Measurements from ENCODE around the gene NKX1-2.

Gene NKX1-2

DNA sequence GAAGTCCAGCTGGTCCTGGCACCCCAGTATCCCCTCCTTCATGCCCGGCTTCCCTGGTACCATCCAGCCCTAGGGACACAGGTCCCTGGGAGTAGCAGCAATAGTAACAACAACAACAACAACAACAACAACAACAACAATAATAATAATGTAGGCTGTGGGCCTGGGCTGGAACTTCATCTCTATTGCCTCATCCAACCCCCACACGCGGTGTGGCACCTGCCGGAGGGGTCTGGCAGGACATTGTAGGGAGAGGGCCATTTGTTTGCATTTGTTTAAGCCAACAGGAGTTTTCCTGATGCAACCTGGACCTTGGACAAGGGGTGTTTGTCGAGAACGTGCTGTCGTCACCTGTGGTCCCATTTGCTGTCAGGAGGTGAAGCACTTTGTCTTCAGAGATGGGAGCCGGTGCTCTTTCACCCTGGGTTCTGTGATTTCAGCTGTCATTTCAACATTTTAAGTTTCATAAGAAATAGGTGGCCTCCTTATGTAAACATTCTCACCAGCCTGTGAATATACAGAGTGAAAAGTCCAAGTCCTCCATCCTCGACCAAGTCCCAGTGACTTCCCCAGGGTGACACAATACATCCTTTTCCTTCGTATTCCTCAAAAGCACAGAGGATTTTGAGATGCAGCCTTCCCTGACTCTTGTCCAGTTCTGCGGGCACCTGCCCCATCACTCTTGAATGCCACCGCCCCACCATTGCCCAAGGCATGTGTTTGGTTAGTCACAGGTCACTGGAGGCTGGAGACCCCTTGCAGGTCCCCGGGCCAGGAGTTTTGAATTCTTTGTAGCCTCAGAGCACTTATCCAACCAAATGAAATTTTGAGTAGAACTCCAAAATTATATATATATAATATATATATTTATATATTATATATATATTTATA lies 21.0 kb upstream of the NKX1-2 start:
- TF ChIP-seq POLR2AphosphoS5 (IDR thresholded peaks at IDR 0.05; ENCODE audit: borderline replicate concordance, low read depth, low read length), result no peak
- TF ChIP-seq FOXP2 (optimal IDR thresholded peaks at IDR 0.05; ENCODE audit: control extremely low read depth, extremely low read length, insufficient read depth), result no peak
- TF ChIP-seq EZH2 (IDR thresholded peaks at IDR 0.05), result no peak
- H3K9ac ChIP-seq (ENCODE audit: insufficient read length), result no peak overlapping the region
- no peak for DNase-seq (ENCODE audit: low read depth, low spot score)
- H3K27ac ChIP-seq, result no peak overlapping the region
- H3K4me3 ChIP-seq, result no peak overlapping the region
- H3K9me3 ChIP-seq (ENCODE audit: low read depth, low read length), result no peaks in the 10 kb centered on the region
- no peaks in the 10 kb centered on the region for H3K36me3 ChIP-seq (ENCODE audit: insufficient read depth, low read length)

DNA sequence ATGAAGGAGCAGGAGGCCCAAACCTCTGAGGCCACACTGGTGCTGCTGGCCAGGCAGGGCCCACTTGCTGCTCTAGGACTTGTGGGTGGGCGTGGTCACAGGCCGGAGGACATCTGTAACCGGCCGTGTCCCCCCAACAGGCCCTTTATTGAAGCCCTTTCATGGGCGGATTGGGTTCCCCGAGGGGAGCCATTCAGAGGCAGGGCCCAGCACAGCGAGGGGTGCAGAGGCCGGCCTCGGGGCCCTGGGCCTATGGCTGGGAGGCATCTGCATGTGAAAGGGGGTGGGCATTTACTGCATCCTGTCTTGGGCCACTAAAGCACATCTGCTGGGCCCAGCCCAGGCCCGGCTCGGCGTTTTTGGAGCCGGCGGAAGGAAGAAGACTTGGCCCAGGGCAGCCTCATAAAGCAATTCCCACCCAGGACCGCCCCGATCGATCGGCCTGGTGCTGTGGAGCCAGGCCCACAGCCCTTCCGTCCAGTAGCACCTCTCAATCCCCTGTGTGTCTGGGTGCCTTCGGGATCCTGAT lies 20.2 kb upstream of the NKX1-2 start:
- no peak overlapping the region for H3K4me3 ChIP-seq
- no peak for TF ChIP-seq POLR2AphosphoS5 (IDR thresholded peaks at IDR 0.05; ENCODE audit: borderline replicate concordance, low read depth, low read length)
- TF ChIP-seq EZH2 (IDR thresholded peaks at IDR 0.05), result no peak
- no peak for TF ChIP-seq FOXP2 (optimal IDR thresholded peaks at IDR 0.05; ENCODE audit: control extremely low read depth, extremely low read length, insufficient read depth)
- no peaks in the 10 kb centered on the region for H3K36me3 ChIP-seq (ENCODE audit: insufficient read depth, low read length)
- H3K9ac ChIP-seq (ENCODE audit: insufficient read length), result no peak overlapping the region
- DNase-seq (ENCODE audit: low read depth, low spot score), result no peak
- no peaks in the 10 kb centered on the region for H3K9me3 ChIP-seq (ENCODE audit: low read depth, low read length)
- H3K27ac ChIP-seq, result no peak overlapping the region

DNA sequence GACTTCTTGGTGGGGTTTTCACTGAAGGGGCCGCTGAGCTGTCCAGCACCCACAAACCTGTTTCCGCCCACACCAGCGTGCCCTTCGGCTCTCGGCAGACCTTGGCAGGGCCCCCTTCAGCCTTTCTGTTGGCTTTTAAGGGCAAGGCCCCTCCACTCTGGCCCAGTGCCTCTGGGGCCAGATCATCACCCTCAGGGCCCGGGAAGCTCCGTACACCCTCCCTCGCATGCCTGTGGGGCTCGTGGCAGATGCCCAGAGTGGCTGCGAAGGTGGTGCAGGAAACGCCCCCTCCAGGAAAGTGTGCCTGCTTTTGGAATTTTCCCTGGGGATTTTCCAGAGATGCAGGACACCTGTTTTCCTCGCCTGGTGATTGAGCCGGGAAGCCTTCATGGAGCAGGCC lies 18.8 kb upstream of the NKX1-2 start:
- TF ChIP-seq POLR2AphosphoS5 (IDR thresholded peaks at IDR 0.05; ENCODE audit: borderline replicate concordance, low read depth, low read length), result no peak
- no peak for TF ChIP-seq EZH2 (IDR thresholded peaks at IDR 0.05)
- no peak for TF ChIP-seq FOXP2 (optimal IDR thresholded peaks at IDR 0.05; ENCODE audit: control extremely low read depth, extremely low read length, insufficient read depth)
- Histone ChIP-seq H3K9me3 (ENCODE audit: low read depth, low read length) (no peaks in the 10 kb centered on the region), H3K36me3 (ENCODE audit: insufficient read depth, low read length) (no peaks in the 10 kb centered on the region), H3K27ac (no peak overlapping the region), H3K9ac (ENCODE audit: insufficient read length) (no peak overlapping the region), H3K4me3 (no peak overlapping the region)
- DNase-seq (ENCODE audit: low read depth, low spot score), result no peak

DNA sequence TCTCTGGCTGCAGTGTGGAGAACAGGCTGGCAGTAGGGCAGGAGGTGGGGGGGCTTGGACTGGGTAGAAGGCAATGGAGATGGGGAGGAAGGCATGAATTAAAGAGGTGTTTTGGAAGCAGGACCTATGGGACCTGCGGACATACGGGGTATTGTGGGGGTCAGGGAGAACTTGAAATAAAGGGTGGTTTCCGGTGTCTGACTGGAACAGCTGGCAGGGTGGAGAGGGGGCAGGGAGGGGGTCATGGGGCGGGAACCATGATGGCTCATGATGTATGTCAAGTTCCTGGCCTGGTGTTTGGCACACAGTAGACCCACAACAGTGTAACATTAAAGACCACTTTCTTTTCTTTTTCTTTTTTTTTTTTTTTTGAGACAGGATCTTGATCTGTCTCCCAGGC lies 17.3 kb upstream of the NKX1-2 start:
- Histone ChIP-seq H3K9me3 (ENCODE audit: low read depth, low read length) (no peaks in the 10 kb centered on the region), H3K27ac (no peak overlapping the region), H3K9ac (ENCODE audit: insufficient read length) (no peak overlapping the region), H3K4me3 (no peak overlapping the region), H3K36me3 (ENCODE audit: insufficient read depth, low read length) (no peaks in the 10 kb centered on the region)
- no peak for DNase-seq (ENCODE audit: low read depth, low spot score)
- TF ChIP-seq POLR2AphosphoS5 (IDR thresholded peaks at IDR 0.05; ENCODE audit: borderline replicate concordance, low read depth, low read length) (no peak), EZH2 (IDR thresholded peaks at IDR 0.05) (no peak), FOXP2 (optimal IDR thresholded peaks at IDR 0.05; ENCODE audit: control extremely low read depth, extremely low read length, insufficient read depth) (no peak)

DNA sequence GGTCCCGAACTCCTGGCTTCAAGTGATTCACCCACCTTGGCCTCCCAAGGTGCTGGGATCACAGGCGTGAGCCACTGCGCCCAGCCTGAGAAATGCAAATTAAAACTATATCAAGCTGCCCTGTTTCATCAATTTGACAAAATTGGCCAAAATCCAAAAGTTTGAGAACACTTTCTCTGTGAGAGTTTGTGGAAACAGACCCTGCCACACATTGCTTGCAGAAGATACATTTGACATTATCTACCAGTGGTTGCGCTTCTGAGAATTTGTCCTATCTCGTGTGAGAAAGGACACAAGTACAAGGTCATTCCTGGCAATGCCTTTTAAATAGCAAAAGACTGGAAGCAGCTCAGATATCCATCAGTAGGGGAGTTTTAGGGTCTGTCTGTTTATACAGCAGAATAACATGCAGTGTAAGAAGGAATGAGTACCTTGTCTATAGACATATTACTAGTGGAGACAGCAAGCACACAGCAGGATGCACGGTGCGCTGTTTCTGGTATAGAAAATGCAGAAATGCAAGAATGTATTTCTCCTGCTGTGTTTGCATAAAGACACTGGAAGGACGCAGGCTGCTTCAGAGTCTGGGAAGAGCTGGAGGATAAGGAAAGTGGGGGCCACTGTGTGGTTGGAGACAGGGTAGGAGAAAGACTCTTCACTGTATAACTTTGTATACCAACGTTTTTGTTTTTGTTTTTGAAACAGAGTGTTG lies 16.1 kb upstream of the NKX1-2 start:
- TF ChIP-seq EZH2 (IDR thresholded peaks at IDR 0.05), result no peak
- Histone ChIP-seq H3K4me3 (no peak overlapping the region), H3K9me3 (ENCODE audit: low read depth, low read length) (no peaks in the 10 kb centered on the region), H3K36me3 (ENCODE audit: insufficient read depth, low read length) (no peaks in the 10 kb centered on the region), H3K27ac (no peak overlapping the region), H3K9ac (ENCODE audit: insufficient read length) (no peak overlapping the region)
- DNase-seq (ENCODE audit: low read depth, low spot score), result no peak

DNA sequence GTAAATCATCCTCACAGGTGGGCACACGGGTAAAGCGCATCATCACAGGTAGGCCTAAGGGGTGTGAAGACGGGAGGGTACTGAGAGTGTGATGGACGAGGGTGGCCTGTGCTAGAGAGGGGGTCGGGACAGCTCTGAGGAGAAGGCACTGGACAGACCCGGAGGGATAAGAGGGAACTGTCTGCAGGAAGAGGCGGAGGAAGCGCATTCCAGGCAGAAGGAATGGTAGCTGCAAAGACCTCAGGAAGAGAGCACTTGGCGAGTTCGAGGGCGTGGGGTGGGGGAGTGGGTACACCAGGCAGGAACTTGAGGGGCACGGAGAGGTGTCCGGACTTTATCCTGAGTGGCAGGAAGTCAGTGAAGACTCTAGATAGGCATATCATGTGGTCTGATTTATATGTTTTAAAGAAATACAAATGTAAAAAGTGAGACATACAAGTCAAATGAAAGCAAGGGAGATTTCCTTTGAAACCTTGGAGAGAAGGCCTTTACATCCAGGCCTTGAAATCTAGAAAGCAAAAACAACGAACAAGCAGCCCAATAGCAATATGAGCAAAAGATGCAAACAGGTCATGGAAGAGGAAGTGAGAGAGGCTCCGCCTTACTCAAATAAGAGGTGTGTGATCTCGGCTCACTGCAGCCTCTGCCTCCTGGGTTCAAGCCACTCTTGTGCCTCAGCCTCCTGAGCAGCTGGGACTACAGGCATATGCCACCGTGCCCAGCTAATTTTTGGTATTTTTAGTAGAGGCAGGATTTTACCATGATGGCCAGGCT lies 15.4 kb upstream of the NKX1-2 start:
- Histone ChIP-seq H3K4me3 (no peak overlapping the region), H3K9ac (ENCODE audit: insufficient read length) (no peak overlapping the region), H3K27ac (no peak overlapping the region), H3K36me3 (ENCODE audit: insufficient read depth, low read length) (no peaks in the 10 kb centered on the region), H3K9me3 (ENCODE audit: low read depth, low read length) (no peaks in the 10 kb centered on the region)
- no peak for DNase-seq (ENCODE audit: low read depth, low spot score)
- TF ChIP-seq POLR2AphosphoS5 (IDR thresholded peaks at IDR 0.05; ENCODE audit: borderline replicate concordance, low read depth, low read length), result no peak
- TF ChIP-seq FOXP2 (optimal IDR thresholded peaks at IDR 0.05; ENCODE audit: control extremely low read depth, extremely low read length, insufficient read depth), result no peak
- no peak for TF ChIP-seq EZH2 (IDR thresholded peaks at IDR 0.05)

DNA sequence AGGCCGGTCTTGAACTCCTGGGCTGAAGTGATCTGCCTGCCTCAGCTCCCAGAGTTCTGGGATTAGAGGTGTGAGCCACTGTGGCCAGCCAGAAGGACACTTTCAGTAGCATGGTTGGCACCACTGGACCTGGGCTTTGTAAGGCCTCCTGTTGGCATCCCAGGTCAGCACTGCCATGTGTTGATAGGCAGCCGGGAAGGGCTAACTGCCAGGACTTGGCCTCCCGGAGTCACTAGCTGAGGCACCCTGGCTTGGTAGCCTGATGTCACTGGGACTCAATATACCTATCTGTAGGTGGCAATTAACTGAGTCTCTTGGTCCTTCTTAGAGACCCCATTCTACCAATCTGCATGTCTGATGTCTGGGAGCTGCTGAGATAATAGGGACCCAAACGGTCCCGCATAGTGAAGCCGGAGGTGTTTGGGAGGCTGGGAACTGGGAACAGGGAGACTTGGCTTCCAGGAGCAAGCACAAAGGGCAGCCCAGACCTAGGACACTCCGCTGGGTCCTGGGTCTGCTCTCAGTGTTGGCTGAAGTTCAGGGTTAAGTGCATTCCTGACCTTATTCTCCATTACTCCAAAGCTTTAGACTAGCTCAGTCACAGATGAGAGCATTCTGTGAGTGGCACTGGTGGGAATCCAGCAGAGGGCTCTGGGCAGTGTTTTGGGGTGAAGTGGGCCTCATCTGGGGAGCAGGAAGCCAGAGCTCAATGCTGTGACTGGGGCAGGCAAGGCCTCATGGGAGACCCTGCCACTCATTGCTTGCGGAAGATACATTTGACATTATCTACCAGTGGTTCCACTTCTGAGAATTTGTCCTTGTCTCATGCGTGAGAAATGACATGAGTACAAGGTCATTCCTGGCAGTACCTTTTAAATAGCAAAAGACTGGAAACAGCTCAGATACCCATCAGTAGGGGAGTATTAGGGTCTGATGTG lies 14.5 kb upstream of the NKX1-2 start:
- Histone ChIP-seq H3K36me3 (ENCODE audit: insufficient read depth, low read length) (no peaks in the 10 kb centered on the region), H3K9ac (ENCODE audit: insufficient read length) (no peak overlapping the region), H3K27ac (no peak overlapping the region), H3K4me3 (no peak overlapping the region), H3K9me3 (ENCODE audit: low read depth, low read length) (no peaks in the 10 kb centered on the region)
- TF ChIP-seq EZH2 (IDR thresholded peaks at IDR 0.05), result no peak
- no peak for TF ChIP-seq POLR2AphosphoS5 (IDR thresholded peaks at IDR 0.05; ENCODE audit: borderline replicate concordance, low read depth, low read length)
- no peak for TF ChIP-seq FOXP2 (optimal IDR thresholded peaks at IDR 0.05; ENCODE audit: control extremely low read depth, extremely low read length, insufficient read depth)
- DNase-seq (ENCODE audit: low read depth, low spot score), result no peak

Measured in SK-N-MC (cell line).